T-helper 2 cell treated with Interferon-gamma antibody and Interleukin-4, amounts not matched to agents 5 μg/mL and 100 μg/mL, for 36 hours (primary cell): ENCODE measurements around the gene RBM20.
"Not testable (repeated sequence)": the region's sequence is repeated elsewhere in the genome, so short reads cannot be mapped to it uniquely, and the experiment has no call there.

Experiments used
- DNase-seq: peaks from one replicate; pipeline ENCODE4 v3.0.0; 2021; ENCODE audit warnings: low spot score
- H3K27ac Mint-ChIP-seq: one replicate; pipeline ENCODE4 v1.8.0; 2021; ENCODE audit warnings: mild to moderate bottlenecking, mixed read lengths
- H3K27me3 Mint-ChIP-seq: one replicate; pipeline ENCODE4 v1.8.0; 2021; ENCODE audit warnings: low read depth, mixed read lengths
- H3K36me3 Mint-ChIP-seq: one replicate; pipeline ENCODE4 v1.8.0; 2021; ENCODE audit warnings: low read depth, mixed read lengths
- H3K4me1 Mint-ChIP-seq: one replicate; pipeline ENCODE4 v1.8.0; 2021; ENCODE audit warnings: low read depth, mixed read lengths
- H3K4me3 Mint-ChIP-seq: one replicate; pipeline ENCODE4 v1.8.0; 2022; ENCODE audit warnings: mild to moderate bottlenecking, moderate library complexity, mixed read lengths
- H3K9me3 Mint-ChIP-seq: one replicate; pipeline ENCODE4 v1.8.0; 2021; ENCODE audit warnings: mixed read lengths

The RBM20 gene

GRCh38 chr10:110616493-110617033 lies 27.6 kb upstream of the RBM20 start:
- Mint-ChIP-seq H3K9me3 (peaks cover 3% of the 10 kb centered on the region), H3K27me3 (no peaks in the 10 kb centered on the region), H3K27ac (no peak overlapping the region), H3K4me3 (no peak overlapping the region), H3K36me3 (no peaks in the 10 kb centered on the region), H3K4me1 (peaks cover 8% of the 10 kb centered on the region)
- DNase-seq = no peak

- no peak overlapping the region for H3K27ac Mint-ChIP-seq
- H3K27me3 Mint-ChIP-seq = peaks cover 4% of the 10 kb centered on the region
- H3K4me1 Mint-ChIP-seq = peaks cover 5% of the 10 kb centered on the region
- H3K4me3 Mint-ChIP-seq = no peak overlapping the region
- H3K36me3 Mint-ChIP-seq = no peaks in the 10 kb centered on the region
- peaks cover 8% of the 10 kb centered on the region for H3K9me3 Mint-ChIP-seq
- no peak for DNase-seq
Measured at GRCh38 chr10:110617425-110618229, 26.5 kb upstream of the RBM20 start.

GRCh38 chr10:110618230-110618610 lies 25.9 kb upstream of the RBM20 start:
- DNase-seq = peak; percentile 70
- Mint-ChIP-seq H3K36me3 (no peaks in the 10 kb centered on the region), H3K9me3 (peaks cover 8% of the 10 kb centered on the region), H3K27me3 (peaks cover 4% of the 10 kb centered on the region), H3K27ac (no peak overlapping the region), H3K4me3 (no peak overlapping the region), H3K4me1 (peaks cover 5% of the 10 kb centered on the region)

- peaks cover 3% of the 10 kb centered on the region for H3K4me1 Mint-ChIP-seq
- no peak overlapping the region for H3K27ac Mint-ChIP-seq
- H3K27me3 Mint-ChIP-seq = peaks cover 5% of the 10 kb centered on the region
Measured at GRCh38 chr10:110619514-110620397, 24.4 kb upstream of the RBM20 start.

GRCh38 chr10:110620398-110620719 lies 23.8 kb upstream of the RBM20 start:
- peaks cover 2% of the 10 kb centered on the region for H3K4me1 Mint-ChIP-seq
- H3K9me3 Mint-ChIP-seq = peaks cover 8% of the 10 kb centered on the region
- H3K36me3 Mint-ChIP-seq = no peaks in the 10 kb centered on the region
- no peak for DNase-seq
- H3K27ac Mint-ChIP-seq = no peak overlapping the region
- no peak overlapping the region for H3K4me3 Mint-ChIP-seq
- H3K27me3 Mint-ChIP-seq = peaks cover 5% of the 10 kb centered on the region

More at GRCh38 chr10:110619514-110620397, 24.4 kb upstream of the RBM20 start:
- Mint-ChIP-seq H3K9me3 (peaks cover 8% of the 10 kb centered on the region), H3K4me3 (no peak overlapping the region), H3K36me3 (no peaks in the 10 kb centered on the region)
- no peak for DNase-seq

GRCh38 chr10:110623316-110623715 lies 20.8 kb upstream of the RBM20 start:
- H3K4me3 Mint-ChIP-seq, H3K4me1 Mint-ChIP-seq, H3K27me3 Mint-ChIP-seq, DNase-seq, H3K27ac Mint-ChIP-seq, H3K36me3 Mint-ChIP-seq, H3K9me3 Mint-ChIP-seq: not testable (repeated sequence)

- H3K4me1 Mint-ChIP-seq = no peaks in the 10 kb centered on the region
- DNase-seq = no peak
- peaks cover 8% of the 10 kb centered on the region for H3K9me3 Mint-ChIP-seq
- no peak overlapping the region for H3K4me3 Mint-ChIP-seq
- peaks cover 8% of the 10 kb centered on the region for H3K27me3 Mint-ChIP-seq
- H3K36me3 Mint-ChIP-seq = no peaks in the 10 kb centered on the region
- no peak overlapping the region for H3K27ac Mint-ChIP-seq
Measured at GRCh38 chr10:110625356-110625894, 18.7 kb upstream of the RBM20 start.

GRCh38 chr10:110625951-110626855 lies 17.9 kb upstream of the RBM20 start:
- DNase-seq = no peak
- Mint-ChIP-seq H3K27me3 (peaks cover 8% of the 10 kb centered on the region), H3K27ac (no peak overlapping the region), H3K9me3 (peaks cover 8% of the 10 kb centered on the region), H3K36me3 (no peaks in the 10 kb centered on the region), H3K4me3 (no peak overlapping the region), H3K4me1 (no peaks in the 10 kb centered on the region)

- no peaks in the 10 kb centered on the region for H3K9me3 Mint-ChIP-seq
- H3K4me1 Mint-ChIP-seq = no peaks in the 10 kb centered on the region
- H3K27ac Mint-ChIP-seq = no peak overlapping the region
- no peak for DNase-seq
- no peak overlapping the region for H3K4me3 Mint-ChIP-seq
- peaks cover 4% of the 10 kb centered on the region for H3K27me3 Mint-ChIP-seq
- H3K36me3 Mint-ChIP-seq = no peaks in the 10 kb centered on the region
Measured at GRCh38 chr10:110628161-110628560, 16.0 kb upstream of the RBM20 start.

GRCh38 chr10:110629680-110630191 lies 14.4 kb upstream of the RBM20 start:
- no peak overlapping the region for H3K27ac Mint-ChIP-seq
- peaks cover 4% of the 10 kb centered on the region for H3K27me3 Mint-ChIP-seq
- H3K9me3 Mint-ChIP-seq = no peaks in the 10 kb centered on the region
- no peaks in the 10 kb centered on the region for H3K4me1 Mint-ChIP-seq
- H3K4me3 Mint-ChIP-seq = no peak overlapping the region
- DNase-seq = no peak
- H3K36me3 Mint-ChIP-seq = no peaks in the 10 kb centered on the region

GRCh38 chr10:110631934-110632333 lies 12.2 kb upstream of the RBM20 start:
- Mint-ChIP-seq H3K36me3 (no peaks in the 10 kb centered on the region), H3K9me3 (no peaks in the 10 kb centered on the region), H3K27ac (no peak overlapping the region), H3K4me3 (no peak overlapping the region), H3K4me1 (no peaks in the 10 kb centered on the region), H3K27me3 (peaks cover 10% of the 10 kb centered on the region)
- DNase-seq = no peak

GRCh38 chr10:110632591-110633215 lies 11.4 kb upstream of the RBM20 start:
- Mint-ChIP-seq H3K4me1 (no peaks in the 10 kb centered on the region), H3K36me3 (no peaks in the 10 kb centered on the region), H3K27ac (no peak overlapping the region), H3K27me3 (peaks cover 8% of the 10 kb centered on the region), H3K4me3 (no peak overlapping the region), H3K9me3 (no peaks in the 10 kb centered on the region)
- no peak for DNase-seq
